ENCODE data around the gene ENAH. TPM values are rescaled to one million over a fixed set of nuclear protein-coding genes. Genes with fewer than 3 reads are reported as not detected.
A peak's percentile ranks its signal among the peaks of the same experiment; 100 is the strongest.
"Not testable (repeated sequence)": the region's sequence is repeated elsewhere in the genome, so short reads cannot be mapped to it uniquely, and the experiment has no call there.

The ENAH gene
- total and polyA plus RNA-seq, 4 donors, result 15.5 to 89.4 (median 48.4) TPM

- Histone ChIP-seq H3K9me3 (ENCODE audit: control insufficient read depth in 4 of 4, insufficient read depth in 3 of 4, low read length in 3 of 4) (no peaks in the 10 kb centered on the region), H3K9ac (ENCODE audit: insufficient read depth in 1 of 2, low read length in 2 of 2) (no peak overlapping the region), H3K27me3 (ENCODE audit: control insufficient read depth in 3 of 3, insufficient read depth in 3 of 3, low read length in 2 of 3) (no peaks in the 10 kb centered on the region), H3K27ac (ENCODE audit: low read depth in 1 of 2, low read length in 1 of 2) (no peak overlapping the region), H3K4me3 (no peak overlapping the region), H3K36me3 (ENCODE audit: control insufficient read depth in 4 of 4, insufficient read depth in 4 of 4, low read length in 4 of 4) (no peaks in the 10 kb centered on the region), H3K4me1 (ENCODE audit: control insufficient read depth in 5 of 5, insufficient read depth in 5 of 5, low read length in 5 of 5) (peaks cover 3 to 47% (median 12%) of the 10 kb centered on the region in 5 donors)
- no peak for TF ChIP-seq CTCF (IDR thresholded peaks at IDR 0.05; ENCODE audit: control extremely low read depth, extremely low read depth)
- DNase-seq (peak; percentile 23 to 87 (median 82)), ATAC-seq (ENCODE audit: insufficient read depth, low FRiP score) (no peak)
- WGBS, 2 donors, result 52 to 57% methylated on average over 2 of the region's 2 CpGs
Measured at GRCh38 chr1:225699336-225699735, 46.4 kb upstream of the ENAH start.

DNA sequence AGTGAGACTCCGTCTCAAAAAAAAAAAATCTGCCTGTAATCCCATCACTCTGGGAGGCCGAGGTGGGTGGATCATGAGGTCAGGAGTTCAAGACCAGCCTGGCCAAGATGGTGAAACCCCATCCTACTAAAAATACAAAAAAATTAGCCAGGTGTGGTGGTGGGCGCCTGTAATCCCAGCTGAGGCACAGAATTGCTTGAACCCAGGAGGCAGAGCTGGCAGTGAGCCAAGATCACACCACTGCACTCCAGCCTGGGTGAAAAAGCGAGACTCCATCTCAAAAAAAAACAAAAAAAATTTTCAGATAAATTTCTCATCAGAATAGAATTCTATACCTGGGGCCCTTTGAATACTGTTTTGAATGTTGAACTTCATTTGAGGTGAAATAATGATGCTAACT is 45.3 kb upstream of the ENAH start:
- H3K36me3 ChIP-seq (ENCODE audit: control insufficient read depth in 4 of 4, insufficient read depth in 4 of 4, low read length in 4 of 4); H3K27me3 ChIP-seq (ENCODE audit: control insufficient read depth in 3 of 3, insufficient read depth in 3 of 3, low read length in 2 of 3); DNase-seq; H3K27ac ChIP-seq (ENCODE audit: low read depth in 1 of 2, low read length in 1 of 2); H3K9ac ChIP-seq (ENCODE audit: insufficient read depth in 1 of 2, low read length in 2 of 2); ATAC-seq (ENCODE audit: insufficient read depth, low FRiP score); H3K4me3 ChIP-seq; H3K9me3 ChIP-seq (ENCODE audit: control insufficient read depth in 4 of 4, insufficient read depth in 3 of 4, low read length in 3 of 4): not testable (repeated sequence)
- H3K4me1 ChIP-seq (ENCODE audit: control insufficient read depth in 5 of 5, insufficient read depth in 5 of 5, low read length in 5 of 5), result peaks cover 4 to 59% (median 20%) of the 10 kb centered on the region in 5 donors
- 96 to 97% methylated on average over 4 of the region's 4 CpGs for WGBS, 2 donors

DNA sequence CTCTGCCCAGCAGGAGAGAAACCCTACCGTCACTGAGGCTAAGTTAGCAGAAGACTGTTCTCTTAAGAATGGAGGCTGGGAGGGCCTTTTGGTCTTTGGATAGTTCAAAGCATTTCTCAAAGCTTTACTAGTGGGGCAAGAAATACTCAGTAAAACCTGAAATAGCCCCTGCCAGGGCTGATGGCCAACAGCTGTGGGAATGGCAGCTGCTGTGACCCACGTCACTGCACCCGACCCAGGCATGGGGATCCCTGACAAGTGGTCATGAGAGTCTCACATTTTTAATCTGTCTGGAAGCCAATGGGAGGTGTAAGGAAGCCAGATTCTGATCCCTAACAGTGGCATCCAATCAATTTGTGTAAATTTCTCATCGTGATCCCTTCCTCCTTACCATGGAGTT is 44.5 kb upstream of the ENAH start:
- DNase-seq (peak in 2 of 3 donors; percentile 28 to 39), ATAC-seq (ENCODE audit: insufficient read depth, low FRiP score) (no peak)
- no peaks in the 10 kb centered on the region for H3K27me3 ChIP-seq (ENCODE audit: control insufficient read depth in 3 of 3, insufficient read depth in 3 of 3, low read length in 2 of 3)
- H3K4me1 ChIP-seq (ENCODE audit: control insufficient read depth in 5 of 5, insufficient read depth in 5 of 5, low read length in 5 of 5), result peaks cover 5 to 65% (median 20%) of the 10 kb centered on the region in 5 donors
- no peak overlapping the region for H3K9ac ChIP-seq (ENCODE audit: insufficient read depth in 1 of 2, low read length in 2 of 2)
- no peak overlapping the region for H3K4me3 ChIP-seq
- no peaks in the 10 kb centered on the region for H3K9me3 ChIP-seq (ENCODE audit: control insufficient read depth in 4 of 4, insufficient read depth in 3 of 4, low read length in 3 of 4)
- H3K36me3 ChIP-seq (ENCODE audit: control insufficient read depth in 4 of 4, insufficient read depth in 4 of 4, low read length in 4 of 4), result no peaks in the 10 kb centered on the region
- TF ChIP-seq CTCF (IDR thresholded peaks at IDR 0.05; ENCODE audit: control extremely low read depth, extremely low read depth), result no peak
- 68 to 81% methylated on average over 4 of the region's 4 CpGs for WGBS, 2 donors
- H3K27ac ChIP-seq (ENCODE audit: low read depth in 1 of 2, low read length in 1 of 2), result no peak overlapping the region

DNA sequence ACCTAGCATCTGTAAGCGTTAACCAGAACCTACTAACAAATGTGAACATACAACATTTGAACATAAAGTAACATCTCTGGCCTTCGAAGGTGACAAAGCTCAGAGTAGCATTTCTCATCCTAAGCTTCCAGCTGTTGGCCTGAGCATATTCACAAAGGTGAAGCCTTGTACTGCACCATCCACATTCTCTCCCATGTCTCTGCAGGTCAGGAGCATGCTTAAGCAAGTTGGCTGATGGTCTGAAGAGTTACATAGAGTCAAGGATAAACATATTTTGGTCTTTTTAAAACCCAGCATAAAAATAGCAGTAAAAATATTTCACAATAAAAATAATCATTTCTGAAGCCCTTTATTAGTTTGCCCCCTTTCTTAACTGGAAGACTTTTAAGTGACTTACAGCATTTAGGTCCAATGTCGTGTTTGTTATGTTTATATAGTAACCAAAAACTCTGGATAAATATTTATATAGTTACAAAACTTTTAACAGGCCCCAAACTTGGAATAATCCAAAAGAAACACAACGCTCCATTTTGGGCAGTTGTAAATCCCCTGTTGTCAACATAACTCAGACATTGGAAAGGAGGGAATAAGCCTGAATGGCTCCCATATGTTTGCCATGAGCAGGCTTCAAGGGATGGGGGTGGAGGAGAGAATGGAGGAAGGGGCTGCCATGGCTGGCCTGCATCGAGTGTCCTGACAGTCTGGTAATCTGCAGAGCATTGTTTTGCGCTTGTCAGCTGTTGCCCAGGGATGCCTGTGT is 42.8 kb upstream of the ENAH start:
- WGBS, 2 donors, result 65 to 76% methylated on average over 6 of the region's 6 CpGs
- Histone ChIP-seq H3K9me3 (ENCODE audit: control insufficient read depth in 4 of 4, insufficient read depth in 3 of 4, low read length in 3 of 4) (no peaks in the 10 kb centered on the region), H3K9ac (ENCODE audit: insufficient read depth in 1 of 2, low read length in 2 of 2) (peak overlapping the region in 1 of 2 donors; percentile 51), H3K4me1 (ENCODE audit: control insufficient read depth in 5 of 5, insufficient read depth in 5 of 5, low read length in 5 of 5) (peaks cover 9 to 77% (median 31%) of the 10 kb centered on the region in 5 donors), H3K27ac (ENCODE audit: low read depth in 1 of 2, low read length in 1 of 2) (no peak overlapping the region), H3K4me3 (no peak overlapping the region), H3K36me3 (ENCODE audit: control insufficient read depth in 4 of 4, insufficient read depth in 4 of 4, low read length in 4 of 4) (no peaks in the 10 kb centered on the region), H3K27me3 (ENCODE audit: control insufficient read depth in 3 of 3, insufficient read depth in 3 of 3, low read length in 2 of 3) (no peaks in the 10 kb centered on the region)
- DNase-seq, result peak; percentile 60 to 96 (median 94)
- TF ChIP-seq CTCF (IDR thresholded peaks at IDR 0.05; ENCODE audit: control extremely low read depth, extremely low read depth), result no peak
- ATAC-seq (ENCODE audit: insufficient read depth, low FRiP score), result no peak

Data from lung (tissue), 12 donors.